T47D (cell line): ENCODE measurements around the gene ARID5A.

Experiments used
- DNase-seq, 2 experiments: peaks; one replicate each; pipeline versions ENCODE4 v3.0.0 to v3.0.0-alpha.2; 2011 to 2012; ENCODE audit warnings: low read depth in 1 of 2, low spot score in 1 of 2
- JUND ChIP-seq: IDR thresholded peaks from 2 replicates; pipeline ENCODE4 v1.6.1; 2012; ENCODE audit warnings: low read depth
- in situ Hi-C: cut with HindIII; loops from 2 replicates; pipeline ENCODE4 v1.10.0; 2016; ENCODE audit warnings: low sequenced_read_pairs, low pct_unique_long_range_greater_than_20kb

Gene ARID5A

DNA sequence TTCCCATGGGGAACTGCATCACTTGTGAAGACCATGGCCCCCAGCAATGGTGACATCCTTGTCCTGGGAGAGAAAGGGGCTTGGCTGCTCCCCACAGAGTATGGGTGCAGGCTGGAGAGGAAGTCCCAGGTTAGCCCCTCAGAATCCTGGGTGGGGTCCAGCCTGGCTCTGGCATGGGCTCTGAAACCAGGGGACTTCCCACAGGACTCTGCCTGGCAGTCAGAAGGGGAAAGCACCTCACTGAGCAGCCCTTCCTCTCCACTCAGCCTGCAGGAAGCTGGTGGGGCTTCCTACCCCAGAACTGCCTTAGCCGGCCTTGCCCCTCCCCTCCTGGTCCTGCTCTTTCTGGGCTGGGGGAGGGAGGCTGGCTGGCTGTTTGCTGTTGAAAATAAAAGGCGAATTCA lies 35.1 kb upstream of the ARID5A start:
- TF ChIP-seq JUND = no peak

DNA sequence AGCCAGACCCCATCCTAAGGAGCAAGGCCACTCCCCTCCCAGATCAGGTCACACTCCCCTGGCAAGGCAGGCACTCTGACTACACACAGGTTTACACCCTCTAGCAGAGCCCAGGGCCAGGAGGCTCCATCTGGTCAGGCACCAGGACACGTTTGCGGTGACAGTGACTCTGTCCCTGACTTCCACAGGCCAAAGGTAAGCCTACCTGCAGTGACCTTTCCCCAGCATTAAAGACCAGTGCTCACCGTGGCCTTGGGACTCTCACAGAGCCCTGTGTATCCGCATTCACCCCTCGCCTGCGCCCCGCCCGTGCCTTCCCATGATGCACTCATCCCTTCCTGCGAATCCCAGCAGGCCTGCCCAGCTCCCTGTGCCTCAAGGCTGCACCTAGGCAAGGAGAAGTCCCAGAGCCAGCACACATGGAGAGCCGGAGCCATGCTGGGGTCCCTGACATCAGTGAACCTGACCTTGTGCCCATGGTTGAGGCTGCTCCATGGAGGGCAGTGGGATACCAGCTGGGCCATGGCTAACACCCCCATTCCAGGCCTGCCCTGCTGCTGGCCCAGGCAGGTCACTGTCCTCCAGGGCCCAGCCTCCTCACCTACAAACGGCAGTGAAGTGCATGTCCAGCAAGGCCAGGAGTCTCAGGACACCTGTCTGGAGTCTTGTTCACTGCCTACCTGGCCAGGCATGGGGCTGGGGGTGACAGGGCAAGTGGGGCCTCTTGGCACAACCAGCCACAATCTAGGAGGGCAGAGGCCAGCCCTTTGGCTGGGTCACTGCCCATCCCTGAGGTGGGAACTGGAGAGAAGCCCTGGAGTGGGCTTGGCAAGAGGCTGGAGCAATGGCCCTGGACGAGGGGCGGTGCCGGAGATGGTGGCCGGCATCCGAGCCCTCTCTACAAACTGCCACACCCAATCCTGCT lies 34.4 kb upstream of the ARID5A start:
- DNase-seq = no peak
- in situ Hi-C loops = no loop called here
- TF ChIP-seq JUND = no peak

More for the DNA sequence above, 35.1 kb upstream of the ARID5A start:
- in situ Hi-C loops = no loop called here
- DNase-seq = no peak

DNA sequence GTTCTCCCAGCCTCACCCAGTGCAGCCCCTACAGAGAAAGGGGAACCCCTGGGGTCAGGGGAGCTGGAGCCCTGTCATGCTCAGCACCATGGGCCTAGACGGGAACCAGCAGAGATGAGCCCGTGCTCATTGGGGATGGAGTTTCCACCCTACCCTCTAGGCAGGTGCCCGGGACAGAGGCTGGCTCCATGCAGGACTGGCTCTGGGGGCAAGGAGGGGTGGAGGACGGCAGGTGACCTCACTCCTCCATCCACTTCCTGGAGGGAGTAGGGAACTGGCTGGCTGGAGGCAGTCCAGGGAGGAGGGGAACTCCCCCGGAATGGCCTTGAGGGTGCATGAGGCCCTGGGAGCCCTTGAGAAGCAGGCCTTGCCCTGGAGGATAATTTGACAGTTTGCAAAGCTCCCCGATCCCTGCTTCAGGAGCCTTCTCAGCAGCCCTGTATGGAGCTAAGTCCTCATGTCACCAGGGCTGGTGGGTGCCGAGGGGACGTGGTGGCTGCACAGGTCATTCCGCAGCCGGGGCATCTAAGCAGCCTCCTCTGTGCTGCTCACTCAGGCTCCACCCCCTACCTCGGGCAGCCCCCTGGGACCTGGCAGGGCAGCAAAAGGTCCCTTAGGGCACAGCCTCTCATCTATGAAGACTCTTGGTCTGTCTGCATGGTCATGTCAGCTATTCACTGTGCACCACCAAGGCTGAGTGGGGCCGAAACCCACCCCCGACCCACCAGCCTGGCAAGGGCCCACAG lies 33.5 kb upstream of the ARID5A start:
- in situ Hi-C loops = no loop called here
- no peak for TF ChIP-seq JUND
- DNase-seq = no peak

DNA sequence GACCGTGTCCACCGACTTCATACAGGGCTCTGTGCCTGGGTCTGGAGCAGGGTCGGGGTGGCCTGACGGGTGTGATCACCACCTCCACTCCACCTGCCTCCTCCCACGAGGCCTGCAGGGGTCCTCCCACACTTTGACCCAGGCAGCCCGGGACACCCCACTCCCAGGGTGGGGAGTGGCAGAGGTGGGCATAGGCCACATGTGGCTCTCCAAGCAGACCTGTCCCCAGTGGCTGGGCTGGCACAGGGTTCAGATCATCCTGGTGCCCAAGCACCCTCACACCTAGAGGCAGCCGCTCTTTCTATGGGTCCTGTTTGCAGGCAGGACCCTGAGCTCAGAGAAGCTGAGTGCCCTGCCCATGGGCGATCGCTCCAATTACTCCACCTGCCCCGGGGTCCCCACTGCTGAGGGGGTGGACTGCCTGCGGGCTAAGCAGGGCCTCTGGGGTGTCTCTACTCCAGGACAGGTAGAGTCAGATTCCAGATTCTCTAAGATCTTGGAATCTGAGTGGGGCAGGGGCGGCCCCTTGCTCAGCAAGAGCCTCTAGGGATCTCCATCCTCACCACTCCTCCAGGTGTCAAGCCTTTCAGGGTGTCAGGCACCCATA lies 32.8 kb upstream of the ARID5A start:
- no peak for DNase-seq
- in situ Hi-C loops = no loop called here
- no peak for TF ChIP-seq JUND

DNA sequence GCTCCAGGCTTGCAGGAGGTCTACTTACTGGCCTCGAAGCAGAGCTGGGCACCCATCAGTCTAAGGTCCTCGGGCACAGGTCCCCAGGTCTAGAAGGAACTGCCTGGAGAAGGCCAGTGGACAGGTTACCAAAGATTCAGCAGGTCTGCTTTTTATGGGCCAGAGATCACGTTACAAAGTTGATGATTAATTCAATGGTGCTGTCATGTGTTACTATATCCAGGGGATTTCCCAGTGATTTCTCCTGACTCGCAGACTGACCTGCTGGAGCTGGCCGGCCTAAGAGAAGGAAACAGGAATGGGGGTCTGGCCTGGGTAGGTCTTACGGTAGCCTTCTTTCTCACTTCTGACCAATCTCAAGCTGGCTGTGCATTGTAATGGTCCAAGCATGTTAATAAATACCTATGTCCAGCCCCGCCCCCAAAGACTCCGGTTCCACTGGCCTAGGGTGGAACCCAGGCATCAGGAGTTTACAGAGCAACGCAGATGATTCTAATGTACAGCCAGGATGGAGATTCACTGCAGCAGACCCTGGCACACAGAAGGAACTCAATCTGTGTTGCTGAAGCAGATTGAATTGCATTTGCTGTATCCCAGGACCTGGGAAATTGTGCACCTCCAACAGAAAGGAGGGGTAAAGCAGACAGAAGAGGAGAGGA lies 31.2 kb upstream of the ARID5A start, which contains the start of gene NEURL3:
Gene NEURL3, minus strand, starts transcription at position 127 of the 659 bp plus-strand sequence. Its CDS starts 71 bp downstream, at position 56.
- in situ Hi-C loops = no loop called here
- no peak for DNase-seq
- no peak for TF ChIP-seq JUND

DNA sequence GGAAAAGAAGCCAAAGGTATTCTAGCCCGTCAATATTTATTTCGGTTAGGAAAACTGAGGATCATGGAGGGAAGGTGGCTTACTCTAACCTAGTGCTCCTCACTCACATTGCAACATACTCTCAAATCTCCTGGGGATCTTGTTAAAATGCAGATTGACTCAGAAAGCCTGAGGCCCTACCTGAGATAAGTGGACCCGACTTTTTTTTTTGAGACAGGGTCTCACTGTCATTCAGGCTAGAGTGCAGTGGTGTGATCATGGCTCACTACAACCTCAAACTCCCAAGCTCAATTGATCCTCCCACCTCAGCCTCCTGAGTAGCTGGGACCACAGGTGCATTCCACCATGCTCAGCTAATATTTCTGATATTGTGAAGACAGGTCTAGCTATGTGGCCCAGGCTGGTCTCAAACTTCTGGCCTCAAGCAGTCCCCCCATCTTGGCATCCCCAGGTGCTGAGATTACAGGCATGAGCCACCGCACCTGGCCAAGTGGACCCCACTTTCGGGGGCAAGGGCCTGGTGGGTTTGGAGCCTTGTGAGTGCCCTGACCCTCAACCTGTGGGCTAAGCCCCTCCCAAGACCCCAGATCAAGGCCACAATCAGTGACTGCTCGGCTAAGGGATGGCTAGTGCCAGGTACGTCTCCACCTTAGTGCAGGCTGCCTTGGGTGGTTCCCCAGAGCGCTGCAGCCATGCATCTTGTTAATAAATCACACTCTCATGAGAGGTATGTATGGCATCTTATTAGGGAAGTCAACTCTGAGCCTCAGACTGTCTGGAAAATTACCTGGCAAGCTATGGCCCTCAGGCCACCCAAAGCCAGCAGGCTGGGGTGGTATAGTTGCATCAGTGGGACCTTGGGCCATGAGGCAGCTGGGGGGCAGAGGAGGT lies 30.3 kb upstream of the ARID5A start:
- no peak for TF ChIP-seq JUND
- in situ Hi-C loops = no loop called here
- DNase-seq = peak in 1 of 2 experiments; percentile 15

DNA sequence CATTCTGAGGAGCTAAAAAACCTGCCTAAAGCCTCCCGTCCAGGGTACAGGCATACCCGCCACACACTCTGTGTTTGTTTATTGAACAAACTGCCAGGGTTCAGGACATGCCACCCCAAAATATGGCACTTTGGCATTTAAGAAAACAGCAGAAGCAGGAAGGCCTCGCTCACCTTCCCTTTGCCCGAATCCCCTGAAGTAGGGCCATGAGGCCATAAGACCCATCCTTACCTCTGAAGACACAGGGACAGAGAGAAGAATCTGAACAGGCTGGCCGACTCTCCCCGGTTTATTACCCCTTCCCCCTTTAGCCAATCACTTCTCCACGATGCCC lies 29.7 kb upstream of the ARID5A start:
- no peak for TF ChIP-seq JUND
- in situ Hi-C loops = no loop called here
- no peak for DNase-seq

DNA sequence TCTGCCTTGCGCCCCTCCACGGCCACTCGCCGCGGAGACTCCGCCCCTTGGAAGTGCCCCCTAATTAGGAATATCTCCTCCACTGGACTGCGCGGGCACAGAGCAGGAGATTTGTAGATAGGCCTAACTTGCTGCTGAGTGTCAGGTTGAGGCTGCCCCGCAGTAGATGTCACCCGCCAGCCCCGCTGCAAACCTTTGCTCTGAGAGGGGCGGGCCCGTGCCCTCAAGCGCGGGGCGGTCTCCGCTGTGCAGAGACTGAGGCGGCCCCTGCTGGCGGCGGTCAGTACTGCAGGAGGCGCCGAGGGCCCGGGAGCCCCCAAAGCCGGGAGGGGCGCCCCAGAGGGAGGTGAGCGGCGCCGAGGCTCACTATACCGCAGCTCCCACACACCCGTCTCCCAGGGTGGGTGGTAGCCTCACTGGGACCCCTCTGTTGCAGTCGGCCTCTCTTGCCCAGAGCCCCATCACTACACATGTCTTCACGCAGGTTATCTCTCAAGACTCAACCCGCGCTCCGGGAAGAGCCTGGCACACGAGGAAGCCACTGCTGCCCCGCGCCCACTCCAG lies 28.5 kb upstream of the ARID5A start:
- no peak for TF ChIP-seq JUND
- in situ Hi-C loops = no loop called here

DNA sequence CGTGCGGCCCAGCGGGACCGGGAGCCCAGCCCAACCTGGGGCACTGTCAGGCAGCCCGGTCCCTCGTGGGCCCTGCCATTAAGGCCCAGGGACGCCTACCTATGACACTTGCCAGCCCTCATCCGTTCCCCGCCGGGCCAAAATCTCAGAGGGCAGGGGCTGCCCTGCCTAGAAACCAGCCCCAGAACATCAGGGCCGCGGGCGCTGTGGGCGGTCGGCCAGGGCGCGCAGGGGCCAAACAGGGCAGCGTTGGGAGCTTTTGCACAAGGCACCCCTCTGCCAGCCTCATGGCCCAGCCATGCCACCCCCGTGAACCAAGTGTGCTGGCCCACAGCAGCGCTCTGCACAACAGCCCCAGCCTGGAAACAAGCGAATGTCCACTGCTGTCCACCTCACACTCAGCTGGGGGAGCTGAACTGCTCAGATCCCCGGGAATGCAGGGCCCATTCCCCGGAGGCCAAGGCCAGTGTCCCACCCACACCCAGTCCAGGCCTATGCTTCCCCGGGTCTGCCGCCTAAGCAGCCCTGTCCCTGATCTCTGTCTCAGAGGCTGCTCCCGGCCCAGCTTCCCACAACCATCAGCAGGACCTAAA lies 27.9 kb upstream of the ARID5A start:
- TF ChIP-seq JUND = no peak
- no peak for DNase-seq
- in situ Hi-C loops = no loop called here

More for the DNA sequence above, 28.5 kb upstream of the ARID5A start:
- peak; percentile 33 to 48 for DNase-seq

DNA sequence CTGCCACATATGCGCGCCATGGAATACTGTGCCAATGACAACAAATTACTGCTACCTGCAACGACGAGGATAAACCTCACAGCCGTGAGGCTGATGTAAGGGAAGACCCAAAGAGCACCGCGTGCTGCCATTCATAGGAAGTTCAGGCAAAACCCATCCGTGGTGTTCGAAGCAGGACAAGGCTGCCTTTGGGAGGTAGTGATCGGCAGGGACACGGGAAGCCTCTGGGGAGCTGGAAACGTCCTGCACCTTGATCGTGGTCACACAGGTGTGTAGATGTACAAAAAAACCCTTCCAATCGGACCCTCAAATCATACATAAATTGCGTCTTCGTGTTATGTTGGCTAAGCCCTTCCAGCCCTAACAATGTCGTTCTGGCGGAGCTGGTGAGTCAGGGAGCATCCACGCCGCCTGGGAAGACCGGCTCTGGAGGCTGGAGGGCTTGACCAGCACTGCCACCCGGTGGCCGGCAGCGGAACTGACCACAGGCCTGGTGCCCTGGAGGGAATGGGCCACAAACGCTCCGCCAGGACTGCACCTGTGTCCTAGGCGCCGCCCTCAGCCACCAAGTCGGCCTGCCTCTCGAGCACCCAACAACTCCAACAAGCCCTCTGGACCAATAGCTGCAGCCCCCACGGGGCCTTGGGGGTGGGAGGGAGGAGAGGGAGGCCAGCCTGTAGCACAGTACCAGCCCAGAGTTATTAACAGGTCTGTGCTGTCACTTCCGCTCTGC lies 27.3 kb upstream of the ARID5A start:
- peak; percentile 56 to 84 for DNase-seq
- in situ Hi-C loops = no loop called here
- no peak for TF ChIP-seq JUND
